GM18868 (cell line): ENCODE measurements around the gene C13orf46.
"Not testable (repeated sequence)": the region's sequence is repeated elsewhere in the genome, so short reads cannot be mapped to it uniquely, and the experiment has no call there.

Source experiments
- ATAC-seq: cut with Tn5 transposase; IDR thresholded peaks from one replicate; pipeline ENCODE4 v1.9.1; 2021; ENCODE audit warnings: mild to moderate bottlenecking, moderate library complexity; ENCODE audit not compliant: unreplicated experiment

C13orf46 gene

GRCh38 chr13:113973218-113974164 lies at the start of gene C13orf46:
Gene C13orf46 (minus strand): TSS chr13:113974076. CDS start chr13:113973997, 79 bp downstream.
- no peak for ATAC-seq

GRCh38 chr13:114022876-114023275 lies 49.0 kb upstream of the C13orf46 start:
- ATAC-seq, result no peak

GRCh38 chr13:114022309-114022669 lies 48.4 kb upstream of the C13orf46 start:
- ATAC-seq, result no peak

GRCh38 chr13:114021464-114022308 lies 47.8 kb upstream of the C13orf46 start:
- no peak for ATAC-seq

GRCh38 chr13:114020750-114021463 lies 47.0 kb upstream of the C13orf46 start:
- no peak for ATAC-seq

- ATAC-seq, result not testable (repeated sequence)
These were observed 46.3 kb upstream of the C13orf46 start for GRCh38 chr13:114020134-114020533.

- no peak for ATAC-seq
These were observed 45.5 kb upstream of the C13orf46 start for GRCh38 chr13:114019367-114019766.

- ATAC-seq, result no peak
These were observed 44.7 kb upstream of the C13orf46 start for GRCh38 chr13:114018461-114019055.

GRCh38 chr13:114017966-114018365 lies 44.1 kb upstream of the C13orf46 start:
- no peak for ATAC-seq

- no peak for ATAC-seq
These were observed 43.3 kb upstream of the C13orf46 start for GRCh38 chr13:114017028-114017630.

- no peak for ATAC-seq
These were observed 42.6 kb upstream of the C13orf46 start for GRCh38 chr13:114016321-114017027.

GRCh38 chr13:114015969-114016295 lies 42.1 kb upstream of the C13orf46 start:
- no peak for ATAC-seq

- no peak for ATAC-seq
These were observed 41.5 kb upstream of the C13orf46 start for GRCh38 chr13:114015111-114015968.

GRCh38 chr13:114013952-114014629 lies 40.2 kb upstream of the C13orf46 start:
- no peak for ATAC-seq

- ATAC-seq, result no peak
These were observed 39.5 kb upstream of the C13orf46 start for GRCh38 chr13:114013336-114013735.

- no peak for ATAC-seq
These were observed 39.0 kb upstream of the C13orf46 start for GRCh38 chr13:114012921-114013320.

GRCh38 chr13:114012141-114012540 lies 38.3 kb upstream of the C13orf46 start:
- no peak for ATAC-seq

- ATAC-seq, result no peak
These were observed 37.4 kb upstream of the C13orf46 start for GRCh38 chr13:114011226-114011625.
